AG10803 (cell line): ENCODE measurements around the gene UGCG.

Experiments
- DNase-seq: peaks from one replicate; pipeline ENCODE4 v3.0.0; 2010; ENCODE audit warnings: low read depth
- H3K4me3 ChIP-seq: 2 replicates; pipeline ENCODE4 v1.5.1; 2011; ENCODE audit warnings: mild to moderate bottlenecking, low read length, control low read depth
- TF ChIP-seq, protein P1 (sequence below): conservative IDR thresholded peaks from 2 replicates; pipeline ENCODE4 v1.5.1; 2011; ENCODE audit warnings: mild to moderate bottlenecking, low read length, control low read depth, inconsistent platforms

Gene UGCG

DNA sequence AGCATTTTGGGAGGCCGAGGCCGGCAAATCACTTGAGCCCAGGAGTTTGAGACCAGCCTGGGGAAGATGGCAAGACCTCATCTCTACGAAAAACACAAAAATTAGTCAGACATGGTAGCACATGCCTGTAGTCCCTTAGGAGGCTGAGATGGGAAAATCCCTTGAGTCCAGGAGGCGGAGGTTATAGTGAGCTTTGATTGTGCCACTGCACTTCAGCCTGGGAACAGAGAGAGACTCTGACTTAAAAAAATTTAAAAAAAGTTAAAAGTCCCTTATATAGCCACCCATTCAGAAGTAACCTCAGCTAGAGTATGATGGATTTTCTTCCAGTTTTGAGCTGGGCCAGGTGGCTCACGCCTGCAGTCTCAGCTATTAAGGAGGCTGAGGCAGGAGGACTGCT is 72.4 kb downstream of the UGCG start:
- DNase-seq, result peak; percentile 66
- TF ChIP-seq, protein P1, sequence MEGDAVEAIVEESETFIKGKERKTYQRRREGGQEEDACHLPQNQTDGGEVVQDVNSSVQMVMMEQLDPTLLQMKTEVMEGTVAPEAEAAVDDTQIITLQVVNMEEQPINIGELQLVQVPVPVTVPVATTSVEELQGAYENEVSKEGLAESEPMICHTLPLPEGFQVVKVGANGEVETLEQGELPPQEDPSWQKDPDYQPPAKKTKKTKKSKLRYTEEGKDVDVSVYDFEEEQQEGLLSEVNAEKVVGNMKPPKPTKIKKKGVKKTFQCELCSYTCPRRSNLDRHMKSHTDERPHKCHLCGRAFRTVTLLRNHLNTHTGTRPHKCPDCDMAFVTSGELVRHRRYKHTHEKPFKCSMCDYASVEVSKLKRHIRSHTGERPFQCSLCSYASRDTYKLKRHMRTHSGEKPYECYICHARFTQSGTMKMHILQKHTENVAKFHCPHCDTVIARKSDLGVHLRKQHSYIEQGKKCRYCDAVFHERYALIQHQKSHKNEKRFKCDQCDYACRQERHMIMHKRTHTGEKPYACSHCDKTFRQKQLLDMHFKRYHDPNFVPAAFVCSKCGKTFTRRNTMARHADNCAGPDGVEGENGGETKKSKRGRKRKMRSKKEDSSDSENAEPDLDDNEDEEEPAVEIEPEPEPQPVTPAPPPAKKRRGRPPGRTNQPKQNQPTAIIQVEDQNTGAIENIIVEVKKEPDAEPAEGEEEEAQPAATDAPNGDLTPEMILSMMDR, result no peak
- no peak overlapping the region for H3K4me3 ChIP-seq

DNA sequence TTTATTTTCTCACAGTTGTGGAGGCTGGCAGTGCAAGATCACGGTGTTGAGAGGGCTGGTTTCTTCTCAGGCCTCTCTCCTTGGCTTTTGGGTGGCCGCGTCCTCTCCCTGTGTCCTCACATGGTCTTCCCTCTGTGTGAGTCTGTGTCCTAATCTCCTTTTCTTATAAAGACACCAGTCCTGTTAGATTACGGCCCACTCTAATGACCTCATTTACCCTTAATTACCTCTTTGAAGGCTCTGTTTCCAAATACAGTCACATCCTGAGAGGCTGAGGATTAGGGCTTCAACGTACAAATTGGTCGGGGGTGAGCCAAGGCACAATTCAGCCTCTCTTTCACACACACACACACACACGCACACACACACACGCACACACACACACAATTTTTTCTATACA is 73.0 kb downstream of the UGCG start:
- TF ChIP-seq, protein P1, result no peak
- H3K4me3 ChIP-seq, result no peak overlapping the region
- DNase-seq, result no peak

DNA sequence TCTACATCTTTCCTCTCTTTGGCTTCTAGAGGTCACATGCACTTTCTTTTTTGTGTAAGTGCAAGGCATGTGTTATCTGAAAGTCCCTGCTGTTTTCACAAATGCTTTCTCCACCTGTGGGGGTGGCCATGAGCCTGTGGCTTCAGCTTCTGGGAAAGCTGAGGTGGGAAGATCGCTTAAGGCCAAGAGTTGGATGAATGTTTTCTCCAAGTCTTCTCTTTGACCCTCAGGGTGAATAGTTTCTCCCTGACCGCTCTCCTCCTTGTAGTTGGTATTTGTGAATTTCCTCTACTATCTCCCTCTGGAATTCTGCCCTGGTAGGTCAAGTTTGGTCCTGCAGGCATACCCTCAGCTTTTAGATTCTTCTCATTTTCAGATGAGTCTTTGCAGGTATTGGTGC is 74.2 kb downstream of the UGCG start:
- DNase-seq, result no peak
- TF ChIP-seq, protein P1, result no peak
- no peak overlapping the region for H3K4me3 ChIP-seq

DNA sequence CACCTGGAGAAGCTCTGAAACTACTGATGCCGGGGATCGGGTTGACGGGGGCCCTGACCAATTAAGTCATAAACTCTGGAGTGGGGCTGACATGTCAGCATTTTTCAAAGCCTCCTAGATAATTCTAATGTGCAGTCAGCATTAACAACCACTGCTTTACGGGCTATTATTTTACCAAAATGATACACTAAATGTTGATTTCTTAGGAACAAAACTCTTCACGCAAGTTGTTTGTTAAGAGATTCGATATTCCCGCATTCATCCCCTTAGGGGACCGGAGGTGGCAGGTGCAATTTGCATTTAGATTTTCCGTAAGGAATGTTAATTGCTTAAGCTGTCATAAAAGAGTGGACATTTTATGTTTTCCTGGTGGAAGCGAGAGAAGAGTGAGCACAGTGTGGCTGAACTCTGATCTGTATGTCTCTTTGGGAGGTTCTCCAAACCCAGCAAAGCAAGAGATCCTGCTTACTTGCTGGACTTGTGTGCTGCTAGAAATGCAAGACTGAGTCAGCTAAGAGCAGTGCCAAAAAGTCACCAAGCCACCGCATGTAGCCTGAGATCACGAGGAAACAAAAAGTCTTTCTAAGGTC is 77.6 kb downstream of the UGCG start:
- peak; percentile 83 for DNase-seq
- H3K4me3 ChIP-seq, result no peak overlapping the region
- TF ChIP-seq, protein P1, result no peak

DNA sequence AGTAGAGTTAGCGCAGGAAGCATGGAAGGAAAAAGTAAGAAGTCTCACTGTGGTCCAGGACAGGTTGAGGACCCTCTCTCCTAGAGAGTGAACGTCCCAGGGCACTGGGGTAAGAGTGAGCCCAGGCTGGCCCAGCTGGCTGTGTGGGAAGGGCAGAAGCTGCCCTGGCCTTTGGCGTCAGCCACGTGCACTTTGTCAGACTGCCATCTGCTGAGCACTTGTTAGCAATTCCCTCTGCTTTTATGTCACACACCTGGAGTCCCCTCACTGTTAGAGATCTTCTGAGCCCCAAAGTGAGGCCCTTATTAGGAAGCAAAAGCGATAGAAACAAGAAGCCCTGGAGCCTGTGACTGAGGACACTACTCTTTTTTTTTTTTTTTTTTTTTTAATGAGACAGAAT is 79.1 kb downstream of the UGCG start:
- TF ChIP-seq, protein P1, result no peak
- DNase-seq, result no peak
- no peak overlapping the region for H3K4me3 ChIP-seq

DNA sequence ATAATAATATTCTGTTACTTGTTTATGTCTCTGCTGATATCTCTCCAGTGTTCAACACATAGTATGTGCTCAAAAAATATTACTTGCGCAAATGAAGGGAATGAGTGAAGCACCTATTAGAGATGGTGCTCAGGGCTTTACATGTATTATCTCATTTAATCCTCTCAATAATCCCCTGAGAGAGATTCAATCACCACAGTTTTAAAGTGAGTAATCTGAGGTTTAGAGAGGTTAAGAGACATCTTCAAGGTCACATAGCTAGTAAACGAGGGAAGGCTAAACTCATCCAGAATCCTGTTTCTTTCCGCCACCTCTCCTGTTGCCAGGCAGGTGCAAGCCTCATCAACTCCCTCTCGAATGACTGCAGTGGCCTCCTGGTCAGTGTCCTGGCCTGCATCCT is 82.0 kb downstream of the UGCG start:
- no peak overlapping the region for H3K4me3 ChIP-seq
- TF ChIP-seq, protein P1, result no peak
- DNase-seq, result no peak

DNA sequence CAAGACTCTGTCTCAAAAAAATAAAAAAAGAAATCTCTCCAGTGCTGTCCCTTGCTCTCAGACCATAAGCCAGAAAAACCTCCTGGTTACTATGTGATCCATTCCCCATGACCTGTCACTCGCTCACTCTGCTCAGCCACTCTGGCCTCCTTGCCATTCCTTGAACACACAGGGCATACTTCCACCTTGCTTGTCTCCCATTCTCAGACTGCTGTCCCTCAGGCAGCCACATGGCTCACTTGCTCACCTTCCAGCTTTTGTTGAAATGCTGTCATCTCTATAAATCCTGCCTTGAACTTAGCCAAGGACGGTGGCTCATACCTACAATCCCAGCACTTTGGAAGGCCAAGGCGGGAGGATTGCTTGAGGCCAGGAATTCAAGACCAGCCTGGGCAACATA is 82.9 kb downstream of the UGCG start:
- DNase-seq, result no peak

More for the DNA sequence above, 82.9 kb downstream of the UGCG start:
- TF ChIP-seq, protein P1, result no peak
- no peak overlapping the region for H3K4me3 ChIP-seq
